RWPE1 (cell line): Measurements from ENCODE around the gene PDLIM7.
A peak's percentile ranks its signal among the peaks of the same experiment; 100 is the strongest.

Experiments used
- CTCF ChIA-PET: fragments of 350-600 bp; sonication (Branson Sonifier 250); formaldehyde crosslinking; extraction: SDS; loops from one replicate; lab custom pipeline; 2021; lab: Yijun Ruan, JAX
- POLR2A ChIA-PET: fragments of 400-600 bp; formaldehyde crosslinking; extraction: SDS; loops from one replicate; lab custom pipeline; 2020; ENCODE audit warnings: antibody characterized with exemption; ENCODE audit not compliant: low non-redundant PET; lab: Yijun Ruan, JAX
- DNase-seq: peaks from one replicate; pipeline ENCODE4 v3.0.0; 2012; ENCODE audit warnings: low spot score
- H3K27ac ChIP-seq: fragments of 450-650 bp; 2 replicates; pipeline ENCODE4 v1.5.1; 2017
- CTCF ChIP-seq: fragments of 450-650 bp; conservative IDR thresholded peaks from 2 replicates; pipeline ENCODE4 v1.5.1; 2017; ENCODE audit warnings: low read depth, mild to moderate bottlenecking

Gene PDLIM7

GRCh38 chr5:177465044-177465443, 32.4 kb downstream of the PDLIM7 start:
- no peak for TF ChIP-seq CTCF
- no peak for DNase-seq
- H3K27ac ChIP-seq: no peak overlapping the region
- ChIA-PET CTCF (interaction anchor here (0.9 to 1.9 kb wide), 3 partner anchors 8 to 61 kb away, joined by 4 to 5 read pairs (median 5); no protein-coding TSS in a partner anchor), POLR2A (no interaction called here)

GRCh38 chr5:177462021-177462670, 35.3 kb downstream of the PDLIM7 start:
- DNase-seq: no peak
- peak overlapping the region; percentile 19 for H3K27ac ChIP-seq
- CTCF ChIA-PET: interaction anchor here (11.5 kb wide), 1 partner anchor 59 kb away, joined by 210 read pairs; the partner anchor contains the start of gene PFN3
- POLR2A ChIA-PET: no interaction called here
- no peak for TF ChIP-seq CTCF

- CTCF ChIA-PET: interaction anchor here (0.5 to 11.5 kb wide), 3 partner anchors 57 to 348 kb away, joined by 3 to 210 read pairs (median 3); partner anchors contain the start of gene PFN3
- DNase-seq: no peak
- H3K27ac ChIP-seq: peak overlapping the region; percentile 26
- TF ChIP-seq CTCF: no peak
- POLR2A ChIA-PET: interaction anchor here (0.8 to 0.9 kb wide), 2 partner anchors 9 to 12 kb away, joined by 3 to 4 read pairs; no protein-coding TSS in a partner anchor
Measured at GRCh38 chr5:177459819-177460628, 37.4 kb downstream of the PDLIM7 start.

GRCh38 chr5:177459357-177459756, 38.0 kb downstream of the PDLIM7 start:
- ChIA-PET CTCF (interaction anchor here (0.5 to 11.5 kb wide), 4 partner anchors 56 to 454 kb away, joined by 3 to 210 read pairs (median 3); partner anchors contain the start of gene PFN3), POLR2A (interaction anchor here (0.8 to 0.9 kb wide), 2 partner anchors 10 to 13 kb away, joined by 3 to 4 read pairs; no protein-coding TSS in a partner anchor)
- no peak for DNase-seq
- no peak for TF ChIP-seq CTCF
- peak overlapping the region; percentile 26 for H3K27ac ChIP-seq

- ChIA-PET POLR2A (no interaction called here), CTCF (interaction anchor here (0.5 to 11.5 kb wide), 6 partner anchors 36 to 454 kb away, joined by 3 to 210 read pairs (median 4); partner anchors contain the start of gene PFN3)
- peak overlapping the region; percentile 26 for H3K27ac ChIP-seq
- no peak for DNase-seq
- no peak for TF ChIP-seq CTCF
Measured at GRCh38 chr5:177458912-177459350, 38.5 kb downstream of the PDLIM7 start.
